Stimulated activated CD4-positive, alpha-beta T cell treated with anti-CD3 and anti-CD28 coated beads, Interleukin-4, amount 100 ng/mL, for 48 hours (primary cell): ENCODE measurements around the gene GBP7.

ENCODE experiments used
- DNase-seq, 2 donors: peaks; one replicate each; pipeline ENCODE4 v3.0.0-alpha.2; 2020; ENCODE audit warnings: low read depth in 2 of 2

Gene GBP7

GRCh38 chr1:89114662-89115061 is 61.1 kb downstream of the GBP7 start:
- DNase-seq, result no peak

- no peak for DNase-seq
Measured at GRCh38 chr1:89112871-89113613, 62.8 kb downstream of the GBP7 start.

GRCh38 chr1:89104687-89105086 is 71.1 kb downstream of the GBP7 start:
- no peak for DNase-seq

- DNase-seq, result no peak
Measured at GRCh38 chr1:89104147-89104546, 71.7 kb downstream of the GBP7 start.

- no peak for DNase-seq
Measured at GRCh38 chr1:89102021-89102420, 73.8 kb downstream of the GBP7 start.

- no peak for DNase-seq
Measured at GRCh38 chr1:89100412-89100811, 75.4 kb downstream of the GBP7 start.

- no peak for DNase-seq
Measured at GRCh38 chr1:89098857-89099256, 76.9 kb downstream of the GBP7 start.

- no peak for DNase-seq
Measured at GRCh38 chr1:89095737-89096136, 80.1 kb downstream of the GBP7 start.

GRCh38 chr1:89089962-89090361 is 85.8 kb downstream of the GBP7 start:
- no peak for DNase-seq

GRCh38 chr1:89088572-89088971 is 87.2 kb downstream of the GBP7 start:
- no peak for DNase-seq

GRCh38 chr1:89087241-89087640 is 88.6 kb downstream of the GBP7 start:
- no peak for DNase-seq

- DNase-seq, result peak in 1 of 2 donors; percentile 37
Measured at GRCh38 chr1:89085781-89086180, 90.0 kb downstream of the GBP7 start.
